Kidney (tissue), 14 donors: ENCODE measurements around the gene EML6. TPM values are rescaled to one million over a fixed set of nuclear protein-coding genes. Genes with fewer than 3 reads are reported as not detected.

Experiments
- DNase-seq, 5 donors: peaks; one replicate each; pipeline ENCODE4 v3.0.0-alpha.2; 2013 to 2020
- FAIRE-seq: peaks from 2 replicates; lab custom pipeline; 2012; peaks lifted over from hg19 to GRCh38; lab: Jason Lieb, UNC
- H3K27ac ChIP-seq, 2 donors: one replicate each; pipeline ENCODE4 v1.7.0; 2013; ENCODE audit warnings: low read depth in 2 of 2, low read length in 2 of 2, inconsistent platforms in 1 of 2
- H3K27me3 ChIP-seq: one replicate; pipeline ENCODE4 v1.7.1; 2013; ENCODE audit warnings: low read length, inconsistent platforms; ENCODE audit not compliant: control insufficient read depth, insufficient read depth
- H3K36me3 ChIP-seq, 3 donors: one replicate each; pipeline versions ENCODE4 v1.7.0 to v1.7.1; 2013; ENCODE audit warnings: low read length in 3 of 3, control low read depth in 1 of 3, inconsistent platforms in 1 of 3; ENCODE audit not compliant: insufficient read depth in 3 of 3, control insufficient read depth in 2 of 3
- H3K4me1 ChIP-seq, 3 donors: one replicate each; pipeline versions ENCODE4 v1.7.0 to v1.7.1; 2013; ENCODE audit warnings: low read length in 3 of 3, inconsistent platforms in 1 of 3, low read depth in 1 of 3; ENCODE audit not compliant: control insufficient read depth in 2 of 3, insufficient read depth in 2 of 3
- H3K4me3 ChIP-seq, 3 donors: one replicate each; pipeline versions ENCODE4 v1.7.0 to v1.8.1; 2013; ENCODE audit warnings: low read length in 3 of 3, control low read depth in 1 of 3, inconsistent platforms in 1 of 3
- H3K9ac ChIP-seq, 3 donors: one replicate each; pipeline versions ENCODE4 v1.7.0 to v1.7.1; 2013; ENCODE audit warnings: low read length in 3 of 3, control low read depth in 1 of 3, inconsistent platforms in 1 of 3
- H3K9me3 ChIP-seq, 3 donors: one replicate each; pipeline versions ENCODE4 v1.7.0 to v1.7.1; 2013; ENCODE audit warnings: low read length in 3 of 3, control low read depth in 1 of 3, inconsistent platforms in 1 of 3; ENCODE audit not compliant: control insufficient read depth in 2 of 3, insufficient read depth in 1 of 3
- CTCF ChIP-seq: IDR thresholded peaks from 3 replicates; pipeline ENCODE4 v1.5.1; 2012; ENCODE audit warnings: mild to moderate bottlenecking, moderate library complexity, borderline replicate concordance; ENCODE audit not compliant: insufficient read depth; ENCODE audit errors: extremely low read depth
- intact Hi-C: fragments of 100-400 bp; cut with DNase I; formaldehyde crosslinking; loops from one replicate; pipeline ENCODE4 v1.11.1; 2022
- polyA plus RNA-seq: library from polyadenylated mRNA; stranded (reverse); fragments of 350-450 nt; fragmentation: Illumina TruSeq; extraction: RNeasy Lipid Tissue Mini Kit (QIAGEN cat#74804); gene quantifications from one replicate; pipeline ENCODE4 v1.2.3, GENCODE V29; 2014; ENCODE audit warnings: low read depth, low replicate concordance; ENCODE audit not compliant: insufficient read depth
- total RNA-seq: library from RNA; stranded (reverse); fragmentation: NEBNext Ultra II Directional; extraction: Animal tissue kit (Norgen Biotek cat#: 25700); gene quantifications from one replicate; pipeline ENCODE4 v1.2.1, GENCODE V29; 2021
- donor health status: control.
- donor health status: control.
- donor health status: control.
- donor health status: control.
- donor health status: control.
- donor health status: DM: yes; HTN: yes; CAD: no.
- donor health status: Normal renal cell carcinoma (clear cell type).

EML6 gene
- total and polyA plus RNA-seq, 2 donors from 2014 or later, result 1.7 to 3.1 TPM

GRCh38 chr2:54770211-54770610, 46.7 kb downstream of the EML6 start:
- H3K27me3 ChIP-seq, result no peaks in the 10 kb centered on the region
- no peak overlapping the region for H3K27ac ChIP-seq
- DNase-seq (no peak), FAIRE-seq (no peak)
- intact Hi-C loops, result no loop called here
- no peaks in the 10 kb centered on the region for H3K36me3 ChIP-seq
- no peaks in the 10 kb centered on the region for H3K4me1 ChIP-seq
- H3K9me3 ChIP-seq, result no peaks in the 10 kb centered on the region
- H3K9ac ChIP-seq, result no peak overlapping the region
- TF ChIP-seq CTCF, result no peak
- H3K4me3 ChIP-seq, result no peak overlapping the region

DNA sequence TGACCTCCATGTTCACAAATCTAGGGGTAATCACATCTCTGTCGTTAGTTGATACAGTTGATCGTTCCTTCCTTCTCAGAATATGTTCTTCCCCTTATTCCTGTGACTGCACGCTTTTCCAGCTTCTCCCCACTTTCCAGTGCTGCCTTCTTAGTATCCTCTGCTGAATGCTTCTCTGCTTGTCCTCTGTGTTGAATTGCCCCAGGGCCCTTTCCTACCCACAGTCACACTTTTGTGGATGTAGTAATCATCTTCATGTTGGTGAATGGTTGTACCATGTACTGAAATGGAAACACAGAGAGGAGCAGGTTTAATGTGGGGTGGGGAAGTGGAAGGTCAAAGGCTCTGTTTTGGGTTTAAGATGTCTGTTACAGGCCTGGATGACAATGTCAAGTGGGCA, 47.2 kb downstream of the EML6 start:
- DNase-seq (no peak), FAIRE-seq (no peak)
- H3K4me1 ChIP-seq, result no peaks in the 10 kb centered on the region
- H3K36me3 ChIP-seq, result no peaks in the 10 kb centered on the region
- no peaks in the 10 kb centered on the region for H3K27me3 ChIP-seq
- H3K27ac ChIP-seq, result no peak overlapping the region
- TF ChIP-seq CTCF, result no peak
- intact Hi-C loops, result no loop called here
- H3K4me3 ChIP-seq, result no peak overlapping the region
- H3K9me3 ChIP-seq, result no peaks in the 10 kb centered on the region
- no peak overlapping the region for H3K9ac ChIP-seq

- DNase-seq, result no peak
- Histone ChIP-seq H3K4me1 (no peaks in the 10 kb centered on the region), H3K36me3 (no peaks in the 10 kb centered on the region), H3K27me3 (no peaks in the 10 kb centered on the region), H3K9me3 (no peaks in the 10 kb centered on the region), H3K4me3 (no peak overlapping the region), H3K27ac (no peak overlapping the region), H3K9ac (no peak overlapping the region)
- no peak for FAIRE-seq
- TF ChIP-seq CTCF, result no peak
- intact Hi-C loops, result no loop called here
Measured at GRCh38 chr2:54771166-54771885, 47.9 kb downstream of the EML6 start.
